SU-DHL-6 (cell line): ENCODE data around the gene SH2D3A.
"Not testable (repeated sequence)": the region's sequence is repeated elsewhere in the genome, so short reads cannot be mapped to it uniquely, and the experiment has no call there.

Experiments
- H2AFZ ChIP-seq: fragments of 200-600 bp; sonication (generic); 2 replicates; pipeline ENCODE4 v1.6.1; 2014; ENCODE audit warnings: low read depth, mild to moderate bottlenecking, moderate library complexity, mixed read lengths, antibody characterized with exemption, low read length; ENCODE audit not compliant: severe bottlenecking
- H3F3A ChIP-seq: fragments of 200-600 bp; shearing (Covaris generic); 2 replicates; pipeline ENCODE4 v1.6.0; 2016; ENCODE audit warnings: antibody characterized with exemption, mild to moderate bottlenecking; ENCODE audit not compliant: insufficient read depth
- H3K27ac ChIP-seq: fragments of 200-600 bp; sonication (generic); 2 replicates; pipeline ENCODE4 v1.5.1; 2016; ENCODE audit warnings: low read depth, mild to moderate bottlenecking, low read length, moderate library complexity, mixed read lengths
- H3K27me3 ChIP-seq: fragments of 200-600 bp; sonication (generic), shearing (Covaris generic); 2 replicates; pipeline ENCODE4 v1.6.0; 2014; ENCODE audit warnings: mild to moderate bottlenecking, low read length
- H3K36me3 ChIP-seq: fragments of 200-600 bp; sonication (generic); 2 replicates; pipeline ENCODE4 v1.6.1; 2014; ENCODE audit warnings: mild to moderate bottlenecking, low read length, mixed read lengths
- H3K4me2 ChIP-seq: fragments of 300-600, 200-600 bp; shearing (Covaris generic), sonication (generic); 2 replicates; pipeline ENCODE4 v1.6.0; 2014; ENCODE audit warnings: low read length, low read depth, mild to moderate bottlenecking; ENCODE audit not compliant: poor library complexity, severe bottlenecking
- H3K4me3 ChIP-seq: fragments of 200-600 bp; sonication (generic); 2 replicates; pipeline ENCODE4 v1.5.1; 2014; ENCODE audit warnings: antibody characterized with exemption, low read length, mild to moderate bottlenecking, mixed read lengths; ENCODE audit not compliant: insufficient read depth, poor library complexity, severe bottlenecking
- H3K79me2 ChIP-seq: fragments of 200-600 bp; sonication (generic); 2 replicates; pipeline ENCODE4 v1.6.1; 2014; ENCODE audit warnings: mild to moderate bottlenecking, low read length, moderate library complexity; ENCODE audit not compliant: insufficient read depth
- H3K9ac ChIP-seq: fragments of 200-600 bp; sonication (generic); 2 replicates; pipeline ENCODE4 v1.7.0; 2014; ENCODE audit warnings: mild to moderate bottlenecking, low read length
- H3K9me2 ChIP-seq: fragments of 200-600 bp; sonication (generic); replicated peaks from 2 replicates; pipeline ENCODE4 v1.6.1; 2014; ENCODE audit warnings: low read length; ENCODE audit not compliant: insufficient read depth
- H3K9me3 ChIP-seq: fragments of 200-600 bp; sonication (generic); 2 replicates; pipeline ENCODE4 v1.6.1; 2014; ENCODE audit warnings: low read length, mixed read lengths; ENCODE audit not compliant: insufficient read depth
- H4K20me1 ChIP-seq: fragments of 200-600 bp; sonication (generic); 2 replicates; pipeline ENCODE4 v1.6.1; 2014; ENCODE audit warnings: low read depth, mild to moderate bottlenecking, antibody characterized with exemption, low read length, moderate library complexity, mixed read lengths
- CTCF ChIP-seq: fragments of 200-600 bp; sonication (generic); IDR thresholded peaks from one replicate; pipeline ENCODE4 v1.5.1; 2017; ENCODE audit warnings: antibody characterized with exemption, mild to moderate bottlenecking, low read length, moderate library complexity; ENCODE audit not compliant: insufficient read depth, poor library complexity, severe bottlenecking
- EZH2phosphoT487 ChIP-seq: fragments of 200-600 bp; sonication (generic), shearing (Covaris generic); conservative IDR thresholded peaks from 2 replicates; pipeline ENCODE4 v1.6.1; 2018; ENCODE audit warnings: mild to moderate bottlenecking, antibody characterized with exemption, low read length, moderate library complexity, mixed read lengths

SH2D3A gene

GRCh38 chr19:6752256-6753177, 14.7 kb downstream of the SH2D3A start:
- no peak overlapping the region for H3K27ac ChIP-seq
- peak overlapping the region; percentile 59 for H3K4me2 ChIP-seq
- 0 out of 2 replicates have a peak, but pooled peaks cover 3% of the 10 kb centered on the region for H3F3A ChIP-seq
- peak overlapping the region; percentile 43 for H3K9ac ChIP-seq
- no peaks in the 10 kb centered on the region for H3K27me3 ChIP-seq
- H3K79me2 ChIP-seq: no peaks in the 10 kb centered on the region
- no peaks in the 10 kb centered on the region for H3K9me2 ChIP-seq
- no peaks in the 10 kb centered on the region; the same call in 1 of the 2 replicates for H3K36me3 ChIP-seq
- H2AFZ ChIP-seq: peak overlapping the region; percentile 89
- H3K4me3 ChIP-seq: no peak overlapping the region
- no peaks in the 10 kb centered on the region for H3K9me3 ChIP-seq
- TF ChIP-seq EZH2phosphoT487 (no peak), CTCF (no peak)
- no peaks in the 10 kb centered on the region for H4K20me1 ChIP-seq

GRCh38 chr19:6751189-6751588, 16.0 kb downstream of the SH2D3A start:
- no peak overlapping the region for H3K9ac ChIP-seq
- no peaks in the 10 kb centered on the region for H3K27me3 ChIP-seq

GRCh38 chr19:6750062-6750461, 17.2 kb downstream of the SH2D3A start:
- Histone ChIP-seq H3K4me3 (no peak overlapping the region), H2AFZ (no peak overlapping the region), H3K4me2 (no peak overlapping the region), H3K9me2 (no peaks in the 10 kb centered on the region), H3F3A (no peaks in the 10 kb centered on the region), H3K27ac (no peak overlapping the region), H3K27me3 (no peaks in the 10 kb centered on the region), H4K20me1 (no peaks in the 10 kb centered on the region), H3K79me2 (no peaks in the 10 kb centered on the region), H3K9ac (no peak overlapping the region), H3K36me3 (no peaks in the 10 kb centered on the region; the same call in 1 of the 2 replicates), H3K9me3 (no peaks in the 10 kb centered on the region)
- TF ChIP-seq EZH2phosphoT487 (no peak), CTCF (no peak)

More at GRCh38 chr19:6751189-6751588, 16.0 kb downstream of the SH2D3A start:
- Histone ChIP-seq H3K36me3 (no peaks in the 10 kb centered on the region; the same call in 1 of the 2 replicates), H3K27ac (no peak overlapping the region), H3K9me2 (no peaks in the 10 kb centered on the region), H3K79me2 (no peaks in the 10 kb centered on the region), H4K20me1 (no peaks in the 10 kb centered on the region), H3K4me2 (no peak overlapping the region), H2AFZ (no peak overlapping the region), H3K4me3 (no peak overlapping the region), H3F3A (no peaks in the 10 kb centered on the region), H3K9me3 (no peaks in the 10 kb centered on the region)
- TF ChIP-seq CTCF (no peak), EZH2phosphoT487 (no peak)

GRCh38 chr19:6748543-6748942, 18.7 kb downstream of the SH2D3A start:
- H3K36me3 ChIP-seq, H3K4me3 ChIP-seq, H3K27ac ChIP-seq, H2AFZ ChIP-seq, H3K9me3 ChIP-seq, H3K79me2 ChIP-seq, H3K9me2 ChIP-seq, H3K9ac ChIP-seq, H3K4me2 ChIP-seq, H4K20me1 ChIP-seq, H3K27me3 ChIP-seq, H3F3A ChIP-seq: not testable (repeated sequence)
